Measurements from ENCODE around the gene UBE2Z. TPM values are rescaled to one million over a fixed set of nuclear protein-coding genes. Genes with fewer than 3 reads are reported as not detected.

Gene UBE2Z
- total and polyA plus RNA-seq, 2 donors (not counting 3 experiments of a cell fraction or from before 2014, with no cell fraction given): 104 to 117 TPM

GRCh38 chr17:48915459-48916282 lies 7.5 kb downstream of the UBE2Z start:
- Histone ChIP-seq H3K9ac (replicated peaks; ENCODE audit: extremely low read depth, insufficient read depth, low read length) (no peak overlapping the region), H2AFZ (ENCODE audit: low read depth, low read length) (no peak overlapping the region), H3K4me3 (replicated peaks in 1 of 3; ENCODE audit: insufficient read depth in 1 of 3, low read depth in 1 of 3, low read length in 3 of 3) (no peak overlapping the region), H3K79me2 (ENCODE audit: control insufficient read depth, insufficient read depth, low read length) (peaks cover 55% of the 10 kb centered on the region), H3K36me3 (ENCODE audit: control insufficient read depth in 2 of 2, extremely low read depth in 1 of 2, insufficient read depth in 2 of 2, low read length in 2 of 2) (peaks cover 27 to 32% of the 10 kb centered on the region in 2 experiments), H3K27me3 (ENCODE audit: control insufficient read depth in 2 of 2, insufficient read depth in 2 of 2, low read length in 2 of 2) (no peaks in the 10 kb centered on the region), H3K4me1 (ENCODE audit: control insufficient read depth, extremely low read depth, insufficient read depth, low read length) (peaks cover 9% of the 10 kb centered on the region), H3K9me3 (replicated peaks; ENCODE audit: control insufficient read depth, insufficient read depth, low read length) (no peaks in the 10 kb centered on the region), H3K4me2 (ENCODE audit: insufficient read depth, low read length) (no peak overlapping the region), H3K27ac (ENCODE audit: insufficient read depth, low read depth, low read length) (peak overlapping the region; percentile 62), H4K20me1 (replicated peaks; ENCODE audit: control insufficient read depth, extremely low read depth, insufficient read depth, low read length) (peaks cover 9% of the 10 kb centered on the region), H3K9me1 (replicated peaks; ENCODE audit: control insufficient read depth, extremely low read depth, insufficient read depth, low read length) (no peaks in the 10 kb centered on the region)
- intact Hi-C loops (cut with micrococcal nuclease) (no loop called here), dilution Hi-C loops (cut with MboI; ENCODE audit: extremely low pct_ligation_motif_present, low sequenced_read_pairs) (no loop called here)
- ChIA-PET POLR2A (no interaction called here), CTCF (interaction anchor here (0.8 to 1.6 kb wide), 3 partner anchors 10 to 117 kb away, joined by 3 to 11 read pairs (median 6); no protein-coding TSS in a partner anchor)
- BruUV-seq (replicated peaks): no TSS peak
- FAIRE-seq (no peak), DNase-seq (ENCODE audit: low read depth, low spot score) (peak; percentile 47)
- TF ChIP-seq MYC (IDR thresholded peaks at IDR 0.05; ENCODE audit: low read depth, low read length): no peak
- no peak for TF ChIP-seq GATA2 (IDR thresholded peaks at IDR 0.05; ENCODE audit: insufficient read depth, insufficient read length, low read depth, low read length)
- TF ChIP-seq MAX (IDR thresholded peaks at IDR 0.05; ENCODE audit: insufficient read depth, insufficient read length): no peak
- no peak for TF ChIP-seq CTCF (IDR thresholded peaks at IDR 0.05; ENCODE audit: extremely low read depth in 1 of 2, insufficient read depth in 1 of 2, low read depth in 1 of 2, low read length in 2 of 2)
- TF ChIP-seq POLR2AphosphoS5 (IDR thresholded peaks at IDR 0.05; ENCODE audit: insufficient read depth, low read depth, low read length): no peak
- no peak for TF ChIP-seq EZH2 (IDR thresholded peaks at IDR 0.05; ENCODE audit: borderline replicate concordance, low read depth, low read length, severe bottlenecking)
- no peak for TF ChIP-seq FOS (IDR thresholded peaks at IDR 0.05; ENCODE audit: borderline replicate concordance, insufficient read depth, low read length)
- TF ChIP-seq JUN (IDR thresholded peaks at IDR 0.05; ENCODE audit: borderline replicate concordance, insufficient read depth, insufficient read length, low read depth): no peak

Measured in endothelial cell of umbilical vein (primary cell).